Measurements from ENCODE around the gene RETREG2.
A peak's percentile ranks its signal among the peaks of the same experiment; 100 is the strongest.

Gene RETREG2, protein sequence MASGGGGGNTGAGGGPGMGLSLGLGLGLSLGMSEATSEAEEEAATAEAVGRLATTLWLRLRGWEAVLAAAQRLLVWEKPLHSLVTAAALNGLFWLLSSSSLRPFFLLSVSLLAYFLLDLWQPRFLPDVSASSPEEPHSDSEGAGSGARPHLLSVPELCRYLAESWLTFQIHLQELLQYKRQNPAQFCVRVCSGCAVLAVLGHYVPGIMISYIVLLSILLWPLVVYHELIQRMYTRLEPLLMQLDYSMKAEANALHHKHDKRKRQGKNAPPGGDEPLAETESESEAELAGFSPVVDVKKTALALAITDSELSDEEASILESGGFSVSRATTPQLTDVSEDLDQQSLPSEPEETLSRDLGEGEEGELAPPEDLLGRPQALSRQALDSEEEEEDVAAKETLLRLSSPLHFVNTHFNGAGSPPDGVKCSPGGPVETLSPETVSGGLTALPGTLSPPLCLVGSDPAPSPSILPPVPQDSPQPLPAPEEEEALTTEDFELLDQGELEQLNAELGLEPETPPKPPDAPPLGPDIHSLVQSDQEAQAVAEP

DNA sequence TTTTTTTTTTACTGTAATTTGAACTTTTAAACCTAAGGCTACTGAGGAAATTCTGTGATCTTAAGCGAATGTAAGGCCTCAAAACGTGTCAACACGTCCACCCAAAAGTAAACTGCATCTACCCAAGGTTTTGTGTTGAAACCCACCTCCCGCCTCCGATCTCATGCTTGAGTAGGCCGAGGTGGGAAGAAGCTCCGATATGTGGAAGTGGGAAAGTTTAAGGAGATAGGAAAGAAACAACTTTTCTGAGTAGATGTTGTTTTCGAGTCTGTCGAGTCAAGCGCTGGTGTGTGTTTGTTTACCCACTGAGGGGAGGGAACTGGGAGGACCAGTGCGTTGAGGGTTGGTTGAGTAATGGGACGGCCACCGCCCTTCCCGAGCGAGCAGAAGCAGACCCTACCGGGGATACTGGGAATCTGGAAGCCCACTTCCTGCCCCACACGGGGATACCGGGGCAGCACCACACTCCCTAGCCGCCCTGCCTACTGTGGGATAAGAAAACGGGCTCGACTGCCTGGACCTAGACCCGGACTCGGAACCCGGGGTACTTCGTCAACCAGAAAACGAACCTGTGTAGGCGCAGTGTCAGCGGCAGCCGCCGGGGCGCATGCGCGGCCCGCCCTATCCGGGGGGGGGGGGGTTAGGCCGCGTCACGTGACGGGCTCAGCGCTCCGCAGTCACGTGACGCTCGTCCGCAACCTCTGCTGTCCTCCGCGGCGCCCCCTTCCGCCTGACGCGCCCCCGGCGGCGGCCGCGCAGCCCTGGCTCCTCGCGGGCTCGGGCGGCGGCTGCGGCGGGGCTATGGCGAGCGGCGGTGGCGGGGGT is at the start of gene RETREG2:
Gene RETREG2, plus strand, starts transcription at position 724 of the 825 bp plus-strand sequence. Its CDS starts 78 bp downstream, at position 802.
- DNase-seq (ENCODE audit: low read depth, low spot score): peak; percentile 94
- TF ChIP-seq, protein P1, sequence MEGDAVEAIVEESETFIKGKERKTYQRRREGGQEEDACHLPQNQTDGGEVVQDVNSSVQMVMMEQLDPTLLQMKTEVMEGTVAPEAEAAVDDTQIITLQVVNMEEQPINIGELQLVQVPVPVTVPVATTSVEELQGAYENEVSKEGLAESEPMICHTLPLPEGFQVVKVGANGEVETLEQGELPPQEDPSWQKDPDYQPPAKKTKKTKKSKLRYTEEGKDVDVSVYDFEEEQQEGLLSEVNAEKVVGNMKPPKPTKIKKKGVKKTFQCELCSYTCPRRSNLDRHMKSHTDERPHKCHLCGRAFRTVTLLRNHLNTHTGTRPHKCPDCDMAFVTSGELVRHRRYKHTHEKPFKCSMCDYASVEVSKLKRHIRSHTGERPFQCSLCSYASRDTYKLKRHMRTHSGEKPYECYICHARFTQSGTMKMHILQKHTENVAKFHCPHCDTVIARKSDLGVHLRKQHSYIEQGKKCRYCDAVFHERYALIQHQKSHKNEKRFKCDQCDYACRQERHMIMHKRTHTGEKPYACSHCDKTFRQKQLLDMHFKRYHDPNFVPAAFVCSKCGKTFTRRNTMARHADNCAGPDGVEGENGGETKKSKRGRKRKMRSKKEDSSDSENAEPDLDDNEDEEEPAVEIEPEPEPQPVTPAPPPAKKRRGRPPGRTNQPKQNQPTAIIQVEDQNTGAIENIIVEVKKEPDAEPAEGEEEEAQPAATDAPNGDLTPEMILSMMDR (IDR thresholded peaks at IDR 0.05; ENCODE audit: low read depth, low read length): no peak
- in situ Hi-C loops (cut with HindIII; ENCODE audit: low sequenced_read_pairs): no loop called here
- H3K4me3 ChIP-seq (ENCODE audit: low read depth, low read length): peak within 1 kb of the TSS; percentile 75

DNA sequence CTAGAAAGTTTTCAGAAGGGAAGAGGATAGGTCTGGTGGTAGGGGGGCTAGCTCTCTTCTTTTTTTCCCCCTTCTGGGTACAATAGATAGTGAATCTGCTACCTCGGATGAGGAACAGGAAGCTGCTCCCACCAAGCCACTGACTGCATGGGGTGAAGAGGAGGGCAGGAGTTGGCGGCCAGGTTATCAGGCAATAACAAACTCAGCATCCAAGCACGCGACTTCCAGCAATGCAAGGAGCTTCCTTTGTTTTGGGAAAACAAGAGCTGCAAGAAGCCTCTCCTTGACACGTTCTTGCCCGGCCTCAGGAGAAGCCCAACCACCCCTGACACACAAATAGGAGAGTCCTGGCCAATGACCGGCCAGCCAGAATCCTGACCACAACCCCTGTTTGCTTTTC is 49.7 kb upstream of the RETREG2 start:
- TF ChIP-seq, protein P1 (IDR thresholded peaks at IDR 0.05; ENCODE audit: low read depth, low read length): no peak
- H3K4me3 ChIP-seq (ENCODE audit: low read depth, low read length): no peak overlapping the region
- in situ Hi-C loops (cut with HindIII; ENCODE audit: low sequenced_read_pairs): no loop called here
- no peak for DNase-seq (ENCODE audit: low read depth, low spot score)

DNA sequence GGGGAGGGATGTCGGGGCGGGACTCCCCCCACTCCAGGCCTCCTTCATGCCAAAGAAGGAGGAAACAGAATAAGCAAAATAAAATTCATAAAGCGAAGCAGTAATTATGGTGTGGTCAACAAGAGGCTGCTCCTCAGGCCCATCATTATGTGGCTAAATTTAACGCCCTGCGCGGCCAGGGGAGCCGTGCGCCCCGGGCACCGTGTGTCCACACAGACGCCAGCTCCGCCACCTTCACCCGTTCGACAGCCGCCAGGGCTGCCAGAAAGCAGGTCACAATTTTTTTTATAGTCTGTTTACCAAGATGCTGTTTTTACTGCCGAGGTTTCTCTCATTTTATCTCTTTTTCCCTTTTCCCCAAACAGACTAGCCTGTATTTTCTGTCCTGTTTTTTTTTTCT is 48.5 kb upstream of the RETREG2 start:
- H3K4me3 ChIP-seq (ENCODE audit: low read depth, low read length): no peak overlapping the region
- no peak for DNase-seq (ENCODE audit: low read depth, low spot score)
- TF ChIP-seq, protein P1 (IDR thresholded peaks at IDR 0.05; ENCODE audit: low read depth, low read length): no peak
- in situ Hi-C loops (cut with HindIII; ENCODE audit: low sequenced_read_pairs): no loop called here

DNA sequence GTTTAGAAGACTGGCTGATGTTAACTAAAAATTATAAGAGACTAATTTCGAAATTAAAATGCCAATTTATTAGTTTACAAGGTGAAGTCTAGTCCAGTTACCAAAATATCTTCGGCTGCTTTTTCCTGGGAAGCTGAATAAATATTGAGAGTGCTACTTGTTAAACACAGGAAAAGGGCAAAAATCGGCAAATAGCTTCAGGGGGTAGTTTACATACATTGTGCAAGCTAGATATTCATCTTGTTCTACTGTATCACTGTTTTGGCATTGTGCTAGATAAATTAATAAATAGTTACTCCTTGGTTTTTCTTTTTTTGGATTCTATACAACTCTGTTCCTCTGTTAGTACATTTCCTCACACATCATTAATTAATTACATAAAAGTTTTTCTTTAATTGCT is 46.7 kb upstream of the RETREG2 start:
- TF ChIP-seq, protein P1 (IDR thresholded peaks at IDR 0.05; ENCODE audit: low read depth, low read length): no peak
- in situ Hi-C loops (cut with HindIII; ENCODE audit: low sequenced_read_pairs): no loop called here
- no peak overlapping the region for H3K4me3 ChIP-seq (ENCODE audit: low read depth, low read length)
- no peak for DNase-seq (ENCODE audit: low read depth, low spot score)

DNA sequence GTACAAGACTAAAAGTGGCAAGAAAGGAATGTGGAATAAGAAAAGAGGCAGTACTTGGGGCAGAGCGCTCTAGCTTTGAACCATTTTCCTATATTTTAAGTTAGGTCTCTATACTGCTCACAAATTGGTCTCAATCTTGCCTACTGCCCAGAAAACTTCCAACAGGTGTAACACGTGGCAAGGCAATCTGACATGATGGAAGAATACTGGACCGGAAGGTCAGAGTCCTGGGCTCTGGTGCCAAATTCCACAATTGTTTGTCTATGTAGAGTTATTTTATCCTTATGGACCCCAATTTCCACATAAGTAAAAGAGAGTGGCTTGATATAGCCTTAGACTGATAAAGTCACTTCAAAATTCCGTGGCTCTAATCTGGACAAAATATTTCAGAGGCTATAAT is 46.3 kb upstream of the RETREG2 start:
- TF ChIP-seq, protein P1 (IDR thresholded peaks at IDR 0.05; ENCODE audit: low read depth, low read length): no peak
- in situ Hi-C loops (cut with HindIII; ENCODE audit: low sequenced_read_pairs): no loop called here
- no peak overlapping the region for H3K4me3 ChIP-seq (ENCODE audit: low read depth, low read length)
- DNase-seq (ENCODE audit: low read depth, low spot score): no peak

DNA sequence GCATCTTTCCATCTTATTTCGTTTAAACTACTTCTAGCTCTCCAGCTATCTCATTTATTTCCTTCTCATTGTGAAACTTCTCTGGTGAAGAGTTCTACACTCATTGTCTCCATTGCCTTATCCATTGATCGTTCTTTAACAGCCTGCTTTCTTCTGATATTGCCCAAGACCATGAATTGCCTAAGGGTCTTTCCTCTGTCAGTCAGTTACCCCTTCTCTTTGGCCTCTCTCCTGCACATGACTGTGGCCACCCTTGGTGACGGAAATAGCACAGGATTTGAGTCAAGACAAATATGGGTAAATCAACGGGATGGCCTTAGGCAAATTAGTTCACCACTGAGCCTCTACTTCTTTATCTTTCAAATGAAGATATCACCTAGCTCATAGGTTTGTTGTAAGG is 44.1 kb upstream of the RETREG2 start:
- in situ Hi-C loops (cut with HindIII; ENCODE audit: low sequenced_read_pairs): no loop called here
- no peak overlapping the region for H3K4me3 ChIP-seq (ENCODE audit: low read depth, low read length)
- TF ChIP-seq, protein P1 (IDR thresholded peaks at IDR 0.05; ENCODE audit: low read depth, low read length): no peak
- DNase-seq (ENCODE audit: low read depth, low spot score): no peak
